Measurements from ENCODE around the gene PKDCC. TPM values are rescaled to one million over a fixed set of nuclear protein-coding genes. Genes with fewer than 3 reads are reported as not detected.

PKDCC gene
- total and polyA plus RNA-seq, 2 of the 13 experiments (the other 11 are each of a cell fraction or from before 2014, with no cell fraction given) = 52.6 to 58.8 TPM

DNA sequence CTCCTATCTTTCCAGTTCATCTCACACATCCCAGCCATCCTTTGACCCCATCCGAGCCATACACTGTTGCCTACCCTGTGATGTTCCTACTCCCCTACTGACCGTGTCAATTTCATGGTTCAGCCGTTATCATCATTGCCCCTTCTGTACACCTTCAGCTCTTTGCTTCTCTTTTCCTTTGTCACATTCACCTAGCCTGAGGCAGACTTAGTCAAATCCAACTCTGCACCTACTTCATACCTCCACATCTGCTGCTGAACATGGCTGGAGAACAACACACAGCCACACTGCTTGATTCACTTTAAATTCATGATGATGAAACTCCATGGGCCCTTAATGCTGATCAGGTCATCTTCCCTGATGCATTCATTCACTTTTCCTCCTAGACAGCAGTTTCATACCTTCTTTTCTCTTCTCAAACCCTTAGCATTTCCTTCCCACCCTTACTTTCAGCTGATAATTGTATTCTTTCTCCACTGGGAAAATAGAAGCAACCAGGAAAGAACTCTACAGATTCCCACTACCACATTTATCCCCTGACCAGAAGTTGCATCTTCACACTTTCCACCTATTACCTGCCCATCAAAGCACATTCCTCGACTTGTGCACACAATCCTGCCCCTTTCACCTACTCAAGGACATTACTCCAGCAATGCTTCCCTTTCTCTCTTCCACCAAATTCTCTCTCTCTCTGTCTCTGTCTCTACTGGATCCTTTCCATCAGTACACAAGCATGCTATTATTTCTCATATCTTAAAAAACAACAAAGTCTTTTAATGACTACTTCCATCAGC lies 59.6 kb downstream of the PKDCC start (continued):
- TF ChIP-seq YY1 (IDR thresholded peaks at IDR 0.05; ENCODE audit: insufficient read depth, insufficient replicate concordance, low read depth, low read length) = no peak
- no peak for TF ChIP-seq ZNF549 (CRISPR knock-in tag; IDR thresholded peaks at IDR 0.05)
- TF ChIP-seq ZFY (CRISPR knock-in tag; IDR thresholded peaks at IDR 0.05) = no peak; the same call in 1 of the 2 replicates
- TF ChIP-seq ZNF317 (CRISPR knock-in tag; IDR thresholded peaks at IDR 0.05) = no peak
- no peak; the same call in 1 of the 2 replicates for TF ChIP-seq RFX3 (CRISPR knock-in tag; IDR thresholded peaks at IDR 0.05)
- TF ChIP-seq, protein P1, sequence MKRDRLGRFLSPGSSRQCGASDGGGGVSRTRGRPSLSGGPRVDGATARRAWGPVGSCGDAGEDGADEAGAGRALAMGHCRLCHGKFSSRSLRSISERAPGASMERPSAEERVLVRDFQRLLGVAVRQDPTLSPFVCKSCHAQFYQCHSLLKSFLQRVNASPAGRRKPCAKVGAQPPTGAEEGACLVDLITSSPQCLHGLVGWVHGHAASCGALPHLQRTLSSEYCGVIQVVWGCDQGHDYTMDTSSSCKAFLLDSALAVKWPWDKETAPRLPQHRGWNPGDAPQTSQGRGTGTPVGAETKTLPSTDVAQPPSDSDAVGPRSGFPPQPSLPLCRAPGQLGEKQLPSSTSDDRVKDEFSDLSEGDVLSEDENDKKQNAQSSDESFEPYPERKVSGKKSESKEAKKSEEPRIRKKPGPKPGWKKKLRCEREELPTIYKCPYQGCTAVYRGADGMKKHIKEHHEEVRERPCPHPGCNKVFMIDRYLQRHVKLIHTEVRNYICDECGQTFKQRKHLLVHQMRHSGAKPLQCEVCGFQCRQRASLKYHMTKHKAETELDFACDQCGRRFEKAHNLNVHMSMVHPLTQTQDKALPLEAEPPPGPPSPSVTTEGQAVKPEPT (CRISPR knock-in tag; IDR thresholded peaks at IDR 0.05; ENCODE audit: low read depth) = no peak
- TF ChIP-seq HMG20B (CRISPR knock-in tag; conservative IDR thresholded peaks at IDR 0.05) = no peak
- TF ChIP-seq U2AF2 (IDR thresholded peaks at IDR 0.05; ENCODE audit: low read depth, low read length) = no peak
- TF ChIP-seq ZBTB2 (CRISPR knock-in tag; IDR thresholded peaks at IDR 0.05; ENCODE audit: low read depth) = 0 out of 2 replicates have a peak, but pooled peaks have one; percentile 9
- TF ChIP-seq ELF1 (CRISPR knock-in tag; IDR thresholded peaks at IDR 0.05) = no peak
- TF ChIP-seq PCBP2 (optimal IDR thresholded peaks at IDR 0.05; ENCODE audit: low read depth, low read length, poor library complexity, severe bottlenecking) = no peak
- TF ChIP-seq HNF4G (IDR thresholded peaks at IDR 0.05; ENCODE audit: borderline replicate concordance, low read depth, low read length) = no peak
- TF ChIP-seq HNF4G (CRISPR knock-in tag; IDR thresholded peaks at IDR 0.05; ENCODE audit: borderline replicate concordance, low read depth) = peak; percentile 42; the same call in 1 of the 2 replicates
- no peak; the same call in 1 of the 2 replicates for TF ChIP-seq IRF2 (CRISPR knock-in tag; IDR thresholded peaks at IDR 0.05)
- no peak for TF ChIP-seq MAFK (conservative IDR thresholded peaks at IDR 0.05 in 1 of 2, IDR thresholded peaks at IDR 0.05 in 1 of 2; ENCODE audit: low read length in 2 of 2)
- TF ChIP-seq JUND (CRISPR knock-in tag; IDR thresholded peaks at IDR 0.05) = no peak
- no peak for TF ChIP-seq ZNF724P (CRISPR knock-in tag; IDR thresholded peaks at IDR 0.05; ENCODE audit: borderline replicate concordance)
- no peak for TF ChIP-seq SNAPC5 (CRISPR knock-in tag; IDR thresholded peaks at IDR 0.05; ENCODE audit: borderline replicate concordance)

Measured in HepG2 (cell line).